Measurements from ENCODE around the gene TMEM45A. TPM values are rescaled to one million over a fixed set of nuclear protein-coding genes. Genes with fewer than 3 reads are reported as not detected.
"Not testable (repeated sequence)": the region's sequence is repeated elsewhere in the genome, so short reads cannot be mapped to it uniquely, and the experiment has no call there.

The TMEM45A gene
- total RNA-seq, 1 donor from 2014 or later = 0.26 TPM

DNA sequence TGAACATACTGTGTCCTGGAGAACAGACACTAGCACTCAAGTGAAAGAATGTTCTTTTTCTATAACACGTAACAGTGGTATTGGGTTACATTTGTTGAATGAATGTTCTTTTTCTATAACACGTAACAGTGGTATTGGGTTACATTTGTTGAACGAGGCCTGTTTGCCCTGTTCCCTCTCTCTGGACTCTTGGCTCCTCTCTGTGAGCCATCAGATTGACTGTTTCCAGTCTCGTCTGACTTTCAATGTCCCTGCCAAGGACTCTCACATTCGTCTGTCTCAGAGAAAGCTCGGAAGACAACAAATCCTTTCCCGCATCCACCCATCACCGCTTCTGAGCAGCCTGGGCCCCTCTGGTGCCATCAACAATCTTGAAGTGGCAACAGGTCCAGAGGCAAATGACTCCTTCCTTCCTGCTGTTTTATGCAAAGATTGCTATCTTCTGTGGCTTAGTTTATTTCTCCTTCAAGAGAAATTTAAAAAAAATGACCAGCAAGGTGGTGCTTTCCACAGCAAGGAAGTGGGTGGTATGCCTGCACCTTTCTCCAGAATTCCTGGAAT lies 8.0 kb downstream of the TMEM45A start:
- Mint-ChIP-seq H3K27ac (no peak overlapping the region), H3K4me3 (no peak overlapping the region), H3K27me3 (peaks cover 16% of the 10 kb centered on the region), H3K4me1 (no peaks in the 10 kb centered on the region), H3K9me3 (no peaks in the 10 kb centered on the region), H3K36me3 (ENCODE audit: low read depth) (no peaks in the 10 kb centered on the region)
- intact Hi-C loops (cut with micrococcal nuclease) = no loop called here
- no peak for DNase-seq

DNA sequence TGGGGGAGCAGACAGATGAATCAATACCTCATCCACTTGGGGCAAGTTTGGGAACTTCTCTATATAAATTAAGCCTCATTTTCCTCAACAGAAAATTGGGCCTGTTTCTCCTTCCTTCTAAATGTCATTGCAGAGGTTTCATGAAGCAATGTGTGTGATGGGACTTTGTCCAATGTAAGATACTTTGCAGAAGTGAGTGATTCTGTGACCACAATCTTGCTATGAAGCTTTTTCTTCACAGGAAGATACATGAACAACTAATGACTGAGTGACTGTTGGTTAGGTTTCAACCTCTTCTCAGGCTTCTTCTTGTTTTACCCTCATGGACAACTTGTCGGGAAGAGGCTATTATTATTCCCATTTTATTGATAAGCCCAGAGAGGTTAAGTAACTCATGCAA lies 11.0 kb downstream of the TMEM45A start:
- Mint-ChIP-seq H3K4me3 (no peak overlapping the region), H3K27me3 (peaks cover 14% of the 10 kb centered on the region), H3K27ac (no peak overlapping the region), H3K9me3 (peaks cover 7% of the 10 kb centered on the region), H3K4me1 (no peaks in the 10 kb centered on the region), H3K36me3 (ENCODE audit: low read depth) (no peaks in the 10 kb centered on the region)
- no peak for DNase-seq
- intact Hi-C loops (cut with micrococcal nuclease) = no loop called here

DNA sequence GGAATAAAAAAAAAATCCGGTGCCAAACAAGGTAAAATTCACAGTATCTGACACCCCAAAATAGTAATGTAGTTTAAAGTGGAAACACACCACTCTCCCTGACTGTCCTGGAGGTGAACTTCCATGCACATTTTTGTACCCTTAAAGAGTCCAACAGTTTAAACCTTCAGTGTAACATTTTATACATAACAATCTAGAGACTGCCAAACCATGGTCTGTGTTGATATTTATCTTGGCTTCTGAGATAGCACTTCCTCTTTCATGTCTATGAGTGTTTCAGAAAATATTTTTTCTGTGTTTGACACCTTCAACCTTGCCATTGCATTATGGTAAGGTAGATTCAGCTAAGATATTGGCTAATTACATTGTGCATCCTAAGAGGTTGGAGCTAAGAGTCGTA lies 13.9 kb downstream of the TMEM45A start:
- no peak overlapping the region for H3K4me3 Mint-ChIP-seq
- H3K27me3 Mint-ChIP-seq = peaks cover 11% of the 10 kb centered on the region
- H3K9me3 Mint-ChIP-seq = peaks cover 7% of the 10 kb centered on the region
- H3K4me1 Mint-ChIP-seq = no peaks in the 10 kb centered on the region
- no peak for DNase-seq
- H3K36me3 Mint-ChIP-seq (ENCODE audit: low read depth) = no peaks in the 10 kb centered on the region
- no peak overlapping the region for H3K27ac Mint-ChIP-seq
- intact Hi-C loops (cut with micrococcal nuclease) = no loop called here

DNA sequence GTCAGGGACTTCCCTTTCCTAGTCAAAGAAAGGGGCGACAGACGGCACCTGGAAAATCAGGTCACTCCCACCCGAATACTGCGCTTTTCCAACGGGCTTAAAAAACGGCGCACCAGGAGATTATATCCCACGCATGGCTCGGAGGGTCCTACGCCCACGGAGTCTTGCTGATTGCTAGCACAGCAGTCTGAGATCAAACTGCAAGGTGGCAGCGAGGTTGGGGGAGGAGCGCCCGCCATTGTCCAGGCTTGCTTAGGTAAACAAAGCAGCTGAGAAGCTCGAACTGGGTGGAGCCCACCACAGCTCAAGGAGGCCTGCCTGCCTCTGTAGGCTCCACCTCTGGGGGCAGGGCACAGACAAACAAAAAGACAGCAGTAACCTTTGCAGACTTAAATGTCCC lies 17.4 kb downstream of the TMEM45A start:
- H3K4me3 Mint-ChIP-seq; H3K4me1 Mint-ChIP-seq; H3K27ac Mint-ChIP-seq; H3K27me3 Mint-ChIP-seq; DNase-seq; intact Hi-C loops (cut with micrococcal nuclease); H3K36me3 Mint-ChIP-seq (ENCODE audit: low read depth); H3K9me3 Mint-ChIP-seq: not testable (repeated sequence)

DNA sequence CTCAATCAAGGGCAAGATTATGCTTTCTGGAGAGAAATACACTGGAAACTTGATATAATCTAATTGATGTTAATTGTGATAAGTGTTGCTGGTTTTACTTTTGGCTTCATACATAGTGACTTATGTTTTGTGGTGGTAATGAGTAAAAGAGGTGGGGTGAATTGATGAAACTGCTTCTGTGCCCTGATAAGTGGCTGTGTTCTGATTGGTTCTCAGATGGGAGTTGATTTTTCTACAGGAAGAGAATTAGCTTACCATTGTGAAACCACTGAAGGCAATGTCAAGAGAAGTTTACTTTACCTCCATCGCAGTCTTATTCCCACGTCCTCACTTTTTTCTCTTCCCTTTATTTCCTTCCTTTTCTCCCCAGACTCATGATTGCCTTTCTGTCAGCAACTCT lies 23.8 kb downstream of the TMEM45A start:
- DNase-seq = no peak
- Mint-ChIP-seq H3K4me3 (no peak overlapping the region), H3K4me1 (no peaks in the 10 kb centered on the region), H3K27me3 (peaks cover 3% of the 10 kb centered on the region), H3K27ac (no peak overlapping the region), H3K9me3 (peaks cover 3% of the 10 kb centered on the region), H3K36me3 (ENCODE audit: low read depth) (no peaks in the 10 kb centered on the region)
- intact Hi-C loops (cut with micrococcal nuclease) = no loop called here

DNA sequence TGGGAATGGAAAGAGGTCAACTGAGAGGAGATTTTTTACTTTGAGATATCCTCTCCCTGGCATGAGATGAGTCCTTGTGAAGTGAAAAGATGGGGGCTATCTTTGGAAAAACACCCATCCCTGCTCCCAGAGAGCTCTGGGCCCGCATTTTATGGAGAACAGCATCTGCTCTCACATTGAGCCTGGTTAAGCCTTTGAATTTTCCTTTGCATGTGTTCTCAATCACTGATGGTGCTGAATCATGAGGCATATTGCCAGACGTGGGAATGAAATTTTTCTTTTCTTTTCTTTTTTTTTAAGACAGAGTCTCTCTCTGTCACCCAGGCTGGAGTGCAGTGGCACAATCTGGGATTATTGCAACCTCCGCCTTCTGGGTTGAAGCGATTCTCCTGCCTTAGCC lies 24.4 kb downstream of the TMEM45A start:
- intact Hi-C loops (cut with micrococcal nuclease) = no loop called here
- Mint-ChIP-seq H3K27me3 (peaks cover 3% of the 10 kb centered on the region), H3K9me3 (peaks cover 3% of the 10 kb centered on the region), H3K36me3 (ENCODE audit: low read depth) (no peaks in the 10 kb centered on the region), H3K4me1 (no peaks in the 10 kb centered on the region), H3K4me3 (no peak overlapping the region), H3K27ac (no peak overlapping the region)
- no peak for DNase-seq

DNA sequence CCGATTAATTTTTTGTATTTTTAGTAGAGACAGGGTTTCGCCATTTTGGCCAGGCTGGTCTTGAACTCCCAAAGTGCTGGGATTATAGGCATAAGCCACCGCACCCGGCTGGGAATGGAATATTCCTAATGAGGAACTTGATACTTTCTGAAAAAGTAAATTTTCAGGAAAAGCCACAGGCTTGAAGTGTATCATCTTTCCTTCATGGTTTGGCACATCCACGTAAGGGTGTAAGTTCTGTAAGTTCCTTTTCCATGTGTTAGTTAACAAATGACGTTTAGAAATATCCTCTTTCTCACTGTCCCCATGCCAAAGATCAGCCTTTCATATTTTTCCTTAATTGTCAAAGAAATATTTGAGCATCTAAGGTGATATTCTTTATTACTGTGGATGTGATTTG lies 24.9 kb downstream of the TMEM45A start:
- no peak overlapping the region for H3K27ac Mint-ChIP-seq
- H3K27me3 Mint-ChIP-seq = peaks cover 3% of the 10 kb centered on the region
- H3K4me3 Mint-ChIP-seq = no peak overlapping the region
- DNase-seq = no peak
- no peaks in the 10 kb centered on the region for H3K4me1 Mint-ChIP-seq
- intact Hi-C loops (cut with micrococcal nuclease) = no loop called here
- H3K9me3 Mint-ChIP-seq = peaks cover under 1% of the 10 kb centered on the region
- H3K36me3 Mint-ChIP-seq (ENCODE audit: low read depth) = no peaks in the 10 kb centered on the region

DNA sequence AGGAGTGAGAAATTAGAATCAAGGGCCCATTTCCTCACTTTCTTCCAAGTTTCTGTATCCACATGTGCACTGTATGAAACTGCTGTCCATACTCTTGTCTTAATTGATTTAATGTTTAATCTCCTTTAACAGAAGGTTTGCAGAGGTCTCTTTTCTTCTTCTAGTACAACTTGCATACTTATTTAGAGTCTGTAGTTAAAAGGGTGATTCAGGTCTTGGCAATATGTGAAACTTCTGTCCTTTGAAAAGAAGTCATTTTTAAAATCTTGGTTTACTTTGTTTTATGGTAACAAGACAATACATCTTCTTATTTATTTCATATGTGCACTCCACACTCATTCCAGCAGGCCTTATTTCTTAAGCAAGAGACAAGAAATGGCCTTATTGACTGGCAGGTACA lies 25.8 kb downstream of the TMEM45A start:
- intact Hi-C loops (cut with micrococcal nuclease) = no loop called here
- Mint-ChIP-seq H3K27me3 (peaks cover 3% of the 10 kb centered on the region), H3K36me3 (ENCODE audit: low read depth) (no peaks in the 10 kb centered on the region), H3K9me3 (no peaks in the 10 kb centered on the region), H3K4me1 (no peaks in the 10 kb centered on the region), H3K27ac (no peak overlapping the region), H3K4me3 (no peak overlapping the region)
- DNase-seq = no peak

DNA sequence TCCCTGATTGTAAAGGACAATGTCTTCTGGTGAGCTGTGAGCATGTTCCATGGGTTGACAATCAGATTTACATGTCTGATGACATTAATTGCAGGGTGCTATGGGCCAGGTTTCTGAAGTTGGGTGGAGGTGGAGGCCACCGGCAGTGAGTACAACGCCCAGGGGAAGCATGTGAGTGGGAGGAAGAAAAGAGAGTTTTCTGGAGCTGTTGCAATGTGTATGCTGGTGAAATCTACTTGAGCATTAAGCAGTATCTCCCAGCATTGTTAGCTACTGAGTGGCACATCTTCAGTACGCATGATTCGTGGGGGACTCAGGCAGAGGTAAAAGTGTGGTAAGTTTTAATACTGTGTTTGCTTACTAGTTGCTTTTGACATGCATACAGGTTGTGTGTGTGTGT lies 26.6 kb downstream of the TMEM45A start:
- no peak overlapping the region for H3K27ac Mint-ChIP-seq
- no peaks in the 10 kb centered on the region for H3K36me3 Mint-ChIP-seq (ENCODE audit: low read depth)
- peaks cover 5% of the 10 kb centered on the region for H3K27me3 Mint-ChIP-seq
- H3K4me1 Mint-ChIP-seq = no peaks in the 10 kb centered on the region
- no peaks in the 10 kb centered on the region for H3K9me3 Mint-ChIP-seq
- DNase-seq = no peak
- no peak overlapping the region for H3K4me3 Mint-ChIP-seq
- intact Hi-C loops (cut with micrococcal nuclease) = no loop called here

DNA sequence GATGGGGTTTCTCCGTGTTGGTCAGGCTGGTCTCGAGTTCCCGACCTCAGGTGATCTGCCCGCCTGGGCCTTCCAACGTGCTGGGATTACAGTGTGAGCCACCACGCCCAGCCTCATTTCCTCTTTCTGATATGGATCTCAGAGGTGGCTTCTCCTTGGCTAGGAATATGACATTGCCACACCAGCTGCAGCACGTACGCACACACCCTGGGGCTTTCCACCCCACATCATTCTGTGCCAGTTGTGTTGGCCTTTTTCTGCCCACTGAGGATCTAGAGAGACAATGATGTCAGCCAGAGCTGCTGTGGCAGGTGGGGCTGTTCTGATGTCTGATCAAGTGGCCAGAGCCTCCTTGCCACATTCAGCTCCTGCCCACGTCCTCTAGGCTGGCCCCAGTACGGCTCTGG lies 29.0 kb downstream of the TMEM45A start:
- DNase-seq = no peak
- Mint-ChIP-seq H3K27me3 (peaks cover 7% of the 10 kb centered on the region), H3K9me3 (no peaks in the 10 kb centered on the region), H3K4me3 (no peak overlapping the region), H3K4me1 (no peaks in the 10 kb centered on the region), H3K36me3 (ENCODE audit: low read depth) (no peaks in the 10 kb centered on the region), H3K27ac (no peak overlapping the region)
- intact Hi-C loops (cut with micrococcal nuclease) = no loop called here

DNA sequence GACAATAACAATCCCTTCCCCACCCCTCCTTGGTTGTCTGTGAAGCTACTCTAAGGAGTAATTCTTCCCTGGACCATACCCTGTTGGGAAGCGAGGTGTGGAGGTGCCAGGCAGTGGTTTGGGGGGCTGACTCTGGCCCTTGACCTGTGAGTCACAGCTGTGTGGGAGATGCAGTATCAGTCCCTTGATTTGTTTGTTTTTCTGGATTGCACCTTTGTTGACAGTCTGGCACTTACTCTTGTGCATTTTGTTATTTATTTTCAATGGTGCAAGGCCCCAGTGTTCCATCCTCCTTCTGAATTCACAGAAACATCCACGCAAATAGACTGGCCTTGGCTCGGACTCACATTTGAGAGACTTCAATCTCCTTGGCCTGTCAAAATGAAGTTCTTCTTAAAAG lies 29.7 kb downstream of the TMEM45A start:
- intact Hi-C loops (cut with micrococcal nuclease) = no loop called here
- Mint-ChIP-seq H3K27ac (no peak overlapping the region), H3K36me3 (ENCODE audit: low read depth) (no peaks in the 10 kb centered on the region), H3K4me1 (no peaks in the 10 kb centered on the region), H3K4me3 (no peak overlapping the region), H3K9me3 (no peaks in the 10 kb centered on the region), H3K27me3 (peaks cover 7% of the 10 kb centered on the region)
- no peak for DNase-seq

DNA sequence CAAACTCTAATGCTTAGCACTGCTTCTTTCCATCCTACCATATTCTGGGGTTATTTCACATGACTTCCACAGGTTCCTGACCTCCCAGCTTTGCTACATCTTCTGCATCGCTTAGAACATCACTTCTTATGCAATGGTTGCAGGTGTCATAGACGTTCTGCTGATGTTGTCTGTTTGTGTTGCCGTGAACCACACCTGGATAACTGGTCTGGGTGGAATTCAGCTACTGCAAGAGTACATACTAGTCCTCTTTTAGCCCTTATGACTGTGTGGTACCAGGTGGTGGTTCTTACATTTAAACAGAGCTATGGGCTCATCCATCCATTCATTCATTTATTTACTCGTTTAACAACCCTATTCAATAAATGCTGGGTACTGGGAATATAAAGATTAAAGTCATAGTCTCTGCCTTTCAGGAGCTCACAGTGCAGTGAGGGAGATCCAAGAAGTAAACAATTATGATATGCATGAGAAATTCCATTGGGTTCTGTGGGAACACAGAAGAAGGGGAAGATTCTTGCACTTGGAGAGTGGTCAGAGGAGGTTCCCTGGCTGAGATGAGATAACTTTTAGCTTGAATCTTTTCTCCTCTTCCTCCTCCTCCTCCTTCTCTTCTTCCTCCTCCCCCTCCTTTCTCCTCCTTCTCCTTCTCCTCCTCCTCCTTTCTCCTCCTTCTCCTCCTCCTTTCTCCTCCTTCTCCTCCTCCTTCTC lies 30.8 kb downstream of the TMEM45A start:
- H3K27ac Mint-ChIP-seq = no peak overlapping the region
- no peaks in the 10 kb centered on the region for H3K4me1 Mint-ChIP-seq
- no peaks in the 10 kb centered on the region for H3K9me3 Mint-ChIP-seq
- H3K36me3 Mint-ChIP-seq (ENCODE audit: low read depth) = no peaks in the 10 kb centered on the region
- intact Hi-C loops (cut with micrococcal nuclease) = no loop called here
- H3K27me3 Mint-ChIP-seq = peaks cover 11% of the 10 kb centered on the region
- no peak overlapping the region for H3K4me3 Mint-ChIP-seq
- DNase-seq = no peak

DNA sequence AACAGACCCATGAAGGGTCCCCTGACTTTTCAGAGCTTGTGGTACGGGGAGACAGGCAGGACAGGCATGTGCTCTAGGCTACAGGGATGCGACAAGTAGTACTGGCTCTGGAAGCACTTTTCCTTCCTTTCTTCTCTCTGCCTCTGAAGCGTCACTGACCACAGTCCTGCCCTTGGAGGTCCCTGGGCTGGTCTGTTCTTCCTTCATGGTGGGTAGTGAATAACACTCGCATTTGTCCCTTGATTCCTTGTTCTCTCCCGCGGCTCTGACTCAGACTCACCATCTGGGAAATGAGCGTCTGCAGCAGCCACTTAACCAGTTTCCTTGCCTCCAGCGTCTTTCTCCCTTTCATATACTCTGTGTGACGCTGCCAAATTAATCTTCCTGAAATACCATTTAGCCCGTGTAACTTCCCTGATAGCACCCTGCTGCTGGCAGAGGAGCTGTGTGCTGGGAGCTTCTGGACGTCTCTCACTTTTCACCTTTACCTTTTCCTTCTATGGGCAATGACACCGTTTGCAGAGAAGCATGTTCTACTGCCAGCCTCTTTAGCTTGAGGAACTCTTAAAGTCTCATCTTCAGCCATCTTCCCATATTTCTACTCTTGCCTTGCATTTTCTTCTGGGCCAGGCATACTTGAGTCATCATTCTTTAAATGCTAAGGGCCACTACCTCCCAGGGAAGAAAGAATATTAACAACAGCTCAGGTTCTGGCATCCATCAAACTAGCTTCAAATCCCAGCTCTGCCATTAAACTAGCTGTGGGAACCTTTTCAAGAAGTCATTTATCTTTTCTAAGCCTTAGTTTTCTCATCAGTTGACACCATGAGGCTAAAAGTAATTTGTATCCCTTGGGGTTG lies 33.6 kb downstream of the TMEM45A start:
- peaks cover 13% of the 10 kb centered on the region for H3K27me3 Mint-ChIP-seq
- H3K36me3 Mint-ChIP-seq (ENCODE audit: low read depth) = no peaks in the 10 kb centered on the region
- DNase-seq = no peak
- intact Hi-C loops (cut with micrococcal nuclease) = no loop called here
- H3K27ac Mint-ChIP-seq = no peak overlapping the region
- H3K4me1 Mint-ChIP-seq = no peaks in the 10 kb centered on the region
- H3K9me3 Mint-ChIP-seq = no peaks in the 10 kb centered on the region
- no peak overlapping the region for H3K4me3 Mint-ChIP-seq

DNA sequence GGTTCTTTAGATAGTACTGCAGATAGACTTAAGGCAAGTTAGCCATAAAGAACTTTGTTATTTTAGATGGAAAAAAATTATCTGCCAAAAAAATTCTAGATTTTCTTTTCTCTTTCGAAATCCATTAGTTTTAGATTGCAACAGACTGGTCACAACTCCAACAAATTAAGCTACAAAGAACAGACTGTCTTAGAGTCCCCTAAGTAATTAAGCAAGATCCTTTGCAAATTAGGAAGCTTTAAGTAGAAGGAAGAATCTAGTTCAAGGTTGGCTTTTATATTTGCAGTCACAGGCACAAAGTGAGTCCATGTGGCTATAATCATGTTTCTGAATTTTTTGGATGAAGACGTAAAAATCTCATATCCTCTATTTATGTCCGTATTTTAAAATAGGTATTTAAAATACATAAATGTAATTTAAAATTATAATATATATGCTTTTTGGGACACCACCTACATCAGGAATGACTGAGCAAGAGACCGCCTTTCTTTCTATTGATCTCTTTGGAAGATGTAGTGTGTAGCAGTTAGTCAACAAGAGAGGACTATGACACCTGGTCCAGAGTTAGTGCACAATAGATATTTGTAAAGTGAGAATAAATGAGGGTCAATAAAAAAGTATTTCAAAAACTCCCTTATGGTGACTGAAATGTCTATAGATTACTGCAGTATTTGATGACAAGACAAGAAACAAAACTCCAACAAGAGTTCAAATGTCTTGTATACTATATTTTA lies 34.4 kb downstream of the TMEM45A start:
- DNase-seq = no peak
- peaks cover 13% of the 10 kb centered on the region for H3K27me3 Mint-ChIP-seq
- H3K27ac Mint-ChIP-seq = no peak overlapping the region
- H3K4me1 Mint-ChIP-seq = no peaks in the 10 kb centered on the region
- H3K4me3 Mint-ChIP-seq = no peak overlapping the region
- H3K36me3 Mint-ChIP-seq (ENCODE audit: low read depth) = no peaks in the 10 kb centered on the region
- no peaks in the 10 kb centered on the region for H3K9me3 Mint-ChIP-seq
- intact Hi-C loops (cut with micrococcal nuclease) = no loop called here

All from activated CD4-positive, alpha-beta T cell treated with anti-CD3 and anti-CD28 coated beads, Interleukin-2, amount 10 ng/mL, durations not matched to agents 24 days and 14 days (primary cell).